Activated CD8-positive, alpha-beta T cell treated with anti-CD3 and anti-CD28 coated beads for 36 hours (primary cell): ENCODE measurements around the gene ATP9B. TPM values are rescaled to one million over a fixed set of nuclear protein-coding genes. Genes with fewer than 3 reads are reported as not detected.

Experiments used
- ATAC-seq: fragments of 200-7000 bp; cut with Tn5 transposase; one replicate; pipeline ENCODE4 v1.10.0; 2021; ENCODE audit warnings: mild to moderate bottlenecking, moderate library complexity
- CTCF ChIA-PET: fragments of 350-600 bp; sonication (Branson Sonifier 250); formaldehyde crosslinking; loops from one replicate; lab custom pipeline; 2021; ENCODE audit warnings: antibody characterized with exemption; lab: Charles Lee
- POLR2A ChIA-PET: fragments of 350-600 bp; sonication (Branson Sonifier 250); formaldehyde crosslinking; loops from one replicate; lab custom pipeline; 2021; ENCODE audit warnings: antibody characterized with exemption; lab: Charles Lee
- DNase-seq: peaks from one replicate; pipeline ENCODE4 v3.0.0-alpha.2; 2020
- H3K27ac Mint-ChIP-seq: one replicate; pipeline ENCODE4 v1.8.0; 2021; ENCODE audit warnings: mild to moderate bottlenecking, mixed read lengths
- H3K27me3 Mint-ChIP-seq: one replicate; pipeline ENCODE4 v1.8.0; 2021; ENCODE audit warnings: mixed read lengths
- H3K36me3 Mint-ChIP-seq: one replicate; pipeline ENCODE4 v1.8.0; 2021; ENCODE audit warnings: low read depth, mixed read lengths
- H3K4me1 Mint-ChIP-seq: one replicate; pipeline ENCODE4 v1.8.0; 2021; ENCODE audit warnings: low read depth, mixed read lengths
- H3K4me3 Mint-ChIP-seq: one replicate; pipeline ENCODE4 v1.8.0; 2021; ENCODE audit warnings: mild to moderate bottlenecking, moderate library complexity, mixed read lengths
- H3K9me3 Mint-ChIP-seq: one replicate; pipeline ENCODE4 v1.8.0; 2021; ENCODE audit warnings: mixed read lengths
- intact Hi-C: fragments of 100-400 bp; cut with micrococcal nuclease; formaldehyde crosslinking; loops from one replicate; pipeline ENCODE4 v1.10.0; 2022
- total RNA-seq, 2 experiments: library from RNA; stranded (reverse); gene quantifications; one replicate each; pipeline ENCODE4 v1.2.3, GENCODE V29; 2021
- TF ChIP-seq, protein P1 (sequence below): fragments of 200-600 bp; IDR thresholded peaks from one replicate; pipeline ENCODE4 v1.8.0; 2022; ENCODE audit warnings: antibody characterized with exemption, mild to moderate bottlenecking

Gene ATP9B
- total RNA-seq, 2 experiments from 2014 or later = 18.9 to 21.1 TPM

DNA sequence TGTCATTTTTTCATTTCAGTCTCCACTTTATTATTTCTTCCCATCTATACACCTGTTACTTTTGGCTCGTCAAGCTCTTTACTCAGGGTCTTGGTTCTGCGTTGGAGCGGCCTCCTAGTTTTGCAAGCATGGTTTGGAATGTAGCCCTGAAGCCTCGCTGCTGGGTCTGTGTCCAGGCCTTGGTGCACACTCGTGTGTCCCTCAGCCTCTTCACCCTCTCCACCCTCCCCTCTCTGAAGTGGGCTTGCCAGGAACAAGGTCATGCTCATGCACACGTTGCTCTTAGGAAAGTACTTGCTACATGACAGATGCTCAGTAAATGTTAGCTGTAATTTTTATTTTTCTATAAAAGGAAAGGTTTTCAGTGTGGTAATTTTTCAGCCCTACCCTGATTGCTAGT lies 147.0 kb downstream of the ATP9B start:
- H3K36me3 Mint-ChIP-seq = peaks cover 2% of the 10 kb centered on the region
- CTCF ChIA-PET = no interaction called here
- ATAC-seq (no peak), DNase-seq (no peak)
- H3K4me3 Mint-ChIP-seq = no peak overlapping the region
- H3K27ac Mint-ChIP-seq = no peak overlapping the region
- peaks cover 2% of the 10 kb centered on the region for H3K4me1 Mint-ChIP-seq
- intact Hi-C loops = no loop called here
- no peaks in the 10 kb centered on the region for H3K9me3 Mint-ChIP-seq
- TF ChIP-seq, protein P1, sequence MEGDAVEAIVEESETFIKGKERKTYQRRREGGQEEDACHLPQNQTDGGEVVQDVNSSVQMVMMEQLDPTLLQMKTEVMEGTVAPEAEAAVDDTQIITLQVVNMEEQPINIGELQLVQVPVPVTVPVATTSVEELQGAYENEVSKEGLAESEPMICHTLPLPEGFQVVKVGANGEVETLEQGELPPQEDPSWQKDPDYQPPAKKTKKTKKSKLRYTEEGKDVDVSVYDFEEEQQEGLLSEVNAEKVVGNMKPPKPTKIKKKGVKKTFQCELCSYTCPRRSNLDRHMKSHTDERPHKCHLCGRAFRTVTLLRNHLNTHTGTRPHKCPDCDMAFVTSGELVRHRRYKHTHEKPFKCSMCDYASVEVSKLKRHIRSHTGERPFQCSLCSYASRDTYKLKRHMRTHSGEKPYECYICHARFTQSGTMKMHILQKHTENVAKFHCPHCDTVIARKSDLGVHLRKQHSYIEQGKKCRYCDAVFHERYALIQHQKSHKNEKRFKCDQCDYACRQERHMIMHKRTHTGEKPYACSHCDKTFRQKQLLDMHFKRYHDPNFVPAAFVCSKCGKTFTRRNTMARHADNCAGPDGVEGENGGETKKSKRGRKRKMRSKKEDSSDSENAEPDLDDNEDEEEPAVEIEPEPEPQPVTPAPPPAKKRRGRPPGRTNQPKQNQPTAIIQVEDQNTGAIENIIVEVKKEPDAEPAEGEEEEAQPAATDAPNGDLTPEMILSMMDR = no peak
- POLR2A ChIA-PET = no interaction called here
- H3K27me3 Mint-ChIP-seq = no peaks in the 10 kb centered on the region

DNA sequence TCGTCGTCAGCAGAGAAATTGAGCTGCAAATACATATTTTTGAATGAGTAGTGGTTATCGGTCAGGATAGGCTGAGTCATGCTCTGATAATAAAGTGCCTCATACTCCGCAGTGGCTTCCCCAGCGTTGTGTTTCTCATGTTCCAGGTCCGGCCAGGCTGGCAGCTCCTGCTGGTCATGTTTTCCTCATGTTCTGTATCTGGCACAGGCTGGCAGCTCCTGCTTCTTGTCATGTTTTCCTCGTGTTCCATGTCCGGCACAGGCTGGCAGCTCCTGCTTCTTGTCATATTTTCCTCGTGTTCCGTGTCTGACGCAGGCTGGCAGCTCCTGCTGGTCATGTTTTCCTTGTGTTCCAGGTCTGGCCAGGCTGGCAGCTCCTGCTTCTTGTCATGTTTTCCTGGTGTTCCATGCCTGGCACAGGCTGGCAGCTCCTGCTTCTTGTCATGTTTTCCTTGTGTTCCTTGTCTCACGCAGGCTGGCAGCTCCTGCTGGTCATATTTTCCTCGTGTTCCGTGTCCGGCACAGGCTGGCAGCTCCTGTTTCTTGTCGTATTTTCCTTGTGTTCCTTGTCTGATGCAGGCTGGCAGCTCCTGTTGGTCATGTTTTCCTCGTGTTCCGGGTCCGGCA lies 148.9 kb downstream of the ATP9B start:
- ChIA-PET CTCF (no interaction called here), POLR2A (interaction anchor here (1.2 kb wide), 1 partner anchor 25 kb away, joined by 3 read pairs; no protein-coding TSS in a partner anchor)
- H3K9me3 Mint-ChIP-seq = no peaks in the 10 kb centered on the region
- H3K4me3 Mint-ChIP-seq = no peak overlapping the region
- H3K27ac Mint-ChIP-seq = no peak overlapping the region
- DNase-seq (no peak), ATAC-seq (no peak)
- TF ChIP-seq, protein P1 = no peak
- intact Hi-C loops = no loop called here
- H3K4me1 Mint-ChIP-seq = no peaks in the 10 kb centered on the region
- H3K27me3 Mint-ChIP-seq = no peaks in the 10 kb centered on the region
- peaks cover 2% of the 10 kb centered on the region for H3K36me3 Mint-ChIP-seq

DNA sequence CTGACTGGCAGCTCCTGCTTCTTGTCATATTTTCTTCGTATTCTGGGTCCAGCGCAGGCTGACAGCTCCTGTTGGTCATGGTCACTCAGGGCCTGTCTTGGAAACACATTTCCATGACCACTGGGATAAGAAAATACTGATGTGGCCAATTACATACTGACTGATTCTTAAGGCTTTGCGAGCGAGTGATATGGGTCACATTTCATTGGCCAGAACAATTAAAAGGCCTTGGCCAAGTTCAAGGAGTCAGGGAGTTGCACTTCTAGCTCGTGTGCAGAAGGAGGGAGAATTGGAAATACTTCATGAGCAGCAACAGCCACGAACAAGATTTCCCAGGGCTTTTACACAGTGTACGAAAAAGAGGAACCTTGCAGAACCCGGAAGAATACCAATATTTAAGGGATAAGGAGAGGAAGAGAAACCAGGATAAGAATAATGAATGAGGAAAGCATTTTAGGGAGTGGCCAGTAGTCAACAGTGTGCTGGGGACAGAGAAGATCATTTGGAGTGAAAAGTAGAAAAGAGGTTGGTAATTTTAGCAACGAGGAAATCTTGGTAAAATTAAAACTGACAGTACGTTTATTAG lies 149.5 kb downstream of the ATP9B start:
- intact Hi-C loops = no loop called here
- ChIA-PET CTCF (no interaction called here), POLR2A (interaction anchor here (1.2 kb wide), 1 partner anchor 24 kb away, joined by 3 read pairs; no protein-coding TSS in a partner anchor)
- H3K4me1 Mint-ChIP-seq = no peaks in the 10 kb centered on the region
- TF ChIP-seq, protein P1 = no peak
- peaks cover 2% of the 10 kb centered on the region for H3K36me3 Mint-ChIP-seq
- no peak for ATAC-seq
- no peaks in the 10 kb centered on the region for H3K9me3 Mint-ChIP-seq
- DNase-seq = no peak
- H3K27me3 Mint-ChIP-seq = no peaks in the 10 kb centered on the region
- no peak overlapping the region for H3K27ac Mint-ChIP-seq
- H3K4me3 Mint-ChIP-seq = no peak overlapping the region

DNA sequence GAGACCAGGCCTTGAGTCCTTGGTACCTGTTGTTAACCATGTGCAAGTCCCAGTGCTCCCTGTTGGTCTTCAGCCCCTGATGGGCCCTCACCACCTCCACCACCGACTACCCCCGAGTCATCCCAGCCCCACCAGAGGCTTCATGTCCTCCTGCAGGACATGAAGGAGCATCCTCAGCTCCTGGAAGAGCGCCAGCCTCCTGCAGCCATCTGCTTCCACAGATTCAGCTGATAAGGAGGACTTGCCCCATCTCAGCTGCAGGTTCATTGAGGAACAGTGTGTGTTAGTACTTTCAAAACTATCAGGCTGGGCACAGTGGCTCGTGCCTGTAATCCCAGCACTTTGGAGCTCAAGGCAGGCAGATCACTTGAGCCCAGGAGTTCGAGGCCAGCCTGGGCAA lies 151.9 kb downstream of the ATP9B start:
- no peak for DNase-seq
- no peak for ATAC-seq
- intact Hi-C loops = no loop called here
- Mint-ChIP-seq H3K36me3 (peaks cover 4% of the 10 kb centered on the region), H3K27me3 (no peaks in the 10 kb centered on the region), H3K9me3 (no peaks in the 10 kb centered on the region), H3K4me1 (peaks cover 3% of the 10 kb centered on the region), H3K27ac (no peak overlapping the region), H3K4me3 (no peak overlapping the region)
- TF ChIP-seq, protein P1 = no peak
- POLR2A ChIA-PET = no interaction called here
- CTCF ChIA-PET = no interaction called here

DNA sequence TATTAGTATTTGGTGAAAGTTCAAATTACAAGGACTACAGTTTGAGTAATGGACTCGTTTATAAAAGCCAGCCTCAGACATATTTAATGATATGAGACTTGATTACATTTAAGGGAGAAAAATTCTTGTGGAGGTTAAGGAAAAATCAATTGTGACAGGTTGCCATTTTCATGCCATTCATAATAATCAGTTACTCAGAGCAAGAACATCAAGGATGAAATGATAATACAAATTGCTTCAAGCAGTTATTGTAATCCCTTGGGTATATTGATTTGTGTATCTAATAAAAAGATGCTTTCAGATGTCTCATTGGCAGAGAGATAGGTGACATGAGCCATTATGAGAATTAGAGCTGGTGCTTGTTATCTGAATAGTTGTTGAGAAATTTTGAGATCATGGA lies 153.6 kb downstream of the ATP9B start:
- ChIA-PET CTCF (no interaction called here), POLR2A (no interaction called here)
- DNase-seq = no peak
- Mint-ChIP-seq H3K9me3 (no peaks in the 10 kb centered on the region), H3K27ac (no peak overlapping the region), H3K36me3 (peaks cover 4% of the 10 kb centered on the region), H3K4me1 (peaks cover 3% of the 10 kb centered on the region), H3K4me3 (no peak overlapping the region), H3K27me3 (no peaks in the 10 kb centered on the region)
- no peak for ATAC-seq
- intact Hi-C loops = no loop called here
- TF ChIP-seq, protein P1 = no peak
